ENCODE measurements around the gene EGFL7. TPM values are rescaled to one million over a fixed set of nuclear protein-coding genes. Genes with fewer than 3 reads are reported as not detected.

Gene EGFL7
- total RNA-seq, 4 donors from 2014 or later = 119 to 1,791 (median 307) TPM

- no peaks in the 10 kb centered on the region for H3K9me3 ChIP-seq
- TF ChIP-seq POLR2A (IDR thresholded peaks at IDR 0.05) = no peak
- TF ChIP-seq, protein P1, sequence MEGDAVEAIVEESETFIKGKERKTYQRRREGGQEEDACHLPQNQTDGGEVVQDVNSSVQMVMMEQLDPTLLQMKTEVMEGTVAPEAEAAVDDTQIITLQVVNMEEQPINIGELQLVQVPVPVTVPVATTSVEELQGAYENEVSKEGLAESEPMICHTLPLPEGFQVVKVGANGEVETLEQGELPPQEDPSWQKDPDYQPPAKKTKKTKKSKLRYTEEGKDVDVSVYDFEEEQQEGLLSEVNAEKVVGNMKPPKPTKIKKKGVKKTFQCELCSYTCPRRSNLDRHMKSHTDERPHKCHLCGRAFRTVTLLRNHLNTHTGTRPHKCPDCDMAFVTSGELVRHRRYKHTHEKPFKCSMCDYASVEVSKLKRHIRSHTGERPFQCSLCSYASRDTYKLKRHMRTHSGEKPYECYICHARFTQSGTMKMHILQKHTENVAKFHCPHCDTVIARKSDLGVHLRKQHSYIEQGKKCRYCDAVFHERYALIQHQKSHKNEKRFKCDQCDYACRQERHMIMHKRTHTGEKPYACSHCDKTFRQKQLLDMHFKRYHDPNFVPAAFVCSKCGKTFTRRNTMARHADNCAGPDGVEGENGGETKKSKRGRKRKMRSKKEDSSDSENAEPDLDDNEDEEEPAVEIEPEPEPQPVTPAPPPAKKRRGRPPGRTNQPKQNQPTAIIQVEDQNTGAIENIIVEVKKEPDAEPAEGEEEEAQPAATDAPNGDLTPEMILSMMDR (IDR thresholded peaks at IDR 0.05) = no peak
- no peaks in the 10 kb centered on the region for H3K27me3 ChIP-seq
- no peak overlapping the region for H3K4me3 ChIP-seq
- DNase-seq = no peak
- H3K4me1 ChIP-seq = no peaks in the 10 kb centered on the region
- intact Hi-C loops (cut with DNase I; ENCODE audit: low total_unique reads) = no loop called here
- no peaks in the 10 kb centered on the region for H3K36me3 ChIP-seq
- peak overlapping the region in 1 of 2 donors; percentile 57 for H3K27ac ChIP-seq
Measured at GRCh38 chr9:136654820-136655535, 7.7 kb upstream of the EGFL7 start.

- no peak for TF ChIP-seq POLR2A (IDR thresholded peaks at IDR 0.05)
- TF ChIP-seq, protein P1 (IDR thresholded peaks at IDR 0.05) = no peak
- H3K9me3 ChIP-seq = no peaks in the 10 kb centered on the region
- no peak overlapping the region for H3K4me3 ChIP-seq
- no peaks in the 10 kb centered on the region for H3K27me3 ChIP-seq
- H3K36me3 ChIP-seq = no peaks in the 10 kb centered on the region
- intact Hi-C loops (cut with DNase I; ENCODE audit: low total_unique reads) = no loop called here
- DNase-seq = peak; percentile 28 to 70
- H3K27ac ChIP-seq = peak overlapping the region; percentile 57 to 64
- no peaks in the 10 kb centered on the region for H3K4me1 ChIP-seq
Measured at GRCh38 chr9:136655536-136656182, 7.1 kb upstream of the EGFL7 start.

DNA sequence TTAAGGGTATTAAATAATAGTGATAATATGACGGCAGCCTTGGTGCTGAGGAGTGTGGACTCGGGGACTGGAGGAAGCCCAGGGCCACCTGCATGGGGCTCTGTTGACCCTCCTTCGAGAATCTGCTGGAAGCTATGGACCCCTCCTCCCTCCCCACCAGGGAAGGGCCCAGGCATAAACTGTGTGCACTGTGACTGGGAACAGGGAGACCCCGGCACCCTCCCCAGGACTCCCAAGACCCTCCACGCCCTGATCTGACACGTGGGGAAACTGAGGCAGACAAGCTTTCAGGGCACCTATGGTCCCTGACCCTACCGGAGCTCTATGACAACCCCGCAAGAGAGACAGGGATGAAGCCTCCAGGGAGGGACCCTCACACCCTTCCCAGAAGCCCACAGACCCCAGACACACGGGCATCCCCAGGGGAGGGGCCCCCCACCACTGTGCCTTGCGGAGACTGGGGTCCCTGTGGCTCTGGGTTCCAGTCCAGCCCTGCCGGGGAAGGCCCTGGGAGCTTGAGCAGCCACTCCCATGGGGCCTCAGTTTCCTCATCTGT is 6.5 kb upstream of the EGFL7 start:
- TF ChIP-seq POLR2A (IDR thresholded peaks at IDR 0.05) = no peak
- TF ChIP-seq, protein P1 (IDR thresholded peaks at IDR 0.05) = no peak
- no peaks in the 10 kb centered on the region for H3K27me3 ChIP-seq
- no peaks in the 10 kb centered on the region for H3K9me3 ChIP-seq
- H3K4me1 ChIP-seq = no peaks in the 10 kb centered on the region
- intact Hi-C loops (cut with DNase I; ENCODE audit: low total_unique reads) = no loop called here
- no peak overlapping the region for H3K4me3 ChIP-seq
- no peaks in the 10 kb centered on the region for H3K36me3 ChIP-seq
- peak overlapping the region; percentile 53 to 64 for H3K27ac ChIP-seq
- DNase-seq = peak in 1 of 2 donors; percentile 13

- Histone ChIP-seq H3K27me3 (no peaks in the 10 kb centered on the region), H3K9me3 (no peaks in the 10 kb centered on the region), H3K4me1 (no peaks in the 10 kb centered on the region), H3K36me3 (no peaks in the 10 kb centered on the region), H3K4me3 (no peak overlapping the region), H3K27ac (peak overlapping the region; percentile 53 to 64)
- no peak for TF ChIP-seq POLR2A (IDR thresholded peaks at IDR 0.05)
- TF ChIP-seq, protein P1 (IDR thresholded peaks at IDR 0.05) = no peak
- peak in 1 of 2 donors; percentile 27 for DNase-seq
- intact Hi-C loops (cut with DNase I; ENCODE audit: low total_unique reads) = no loop called here
Measured at GRCh38 chr9:136656795-136657611, 5.7 kb upstream of the EGFL7 start.

All from uterus (tissue), 4 donors.